Measurements from ENCODE around the gene ATG7.
"Not testable (repeated sequence)": the region's sequence is repeated elsewhere in the genome, so short reads cannot be mapped to it uniquely, and the experiment has no call there.

The ATG7 gene

DNA sequence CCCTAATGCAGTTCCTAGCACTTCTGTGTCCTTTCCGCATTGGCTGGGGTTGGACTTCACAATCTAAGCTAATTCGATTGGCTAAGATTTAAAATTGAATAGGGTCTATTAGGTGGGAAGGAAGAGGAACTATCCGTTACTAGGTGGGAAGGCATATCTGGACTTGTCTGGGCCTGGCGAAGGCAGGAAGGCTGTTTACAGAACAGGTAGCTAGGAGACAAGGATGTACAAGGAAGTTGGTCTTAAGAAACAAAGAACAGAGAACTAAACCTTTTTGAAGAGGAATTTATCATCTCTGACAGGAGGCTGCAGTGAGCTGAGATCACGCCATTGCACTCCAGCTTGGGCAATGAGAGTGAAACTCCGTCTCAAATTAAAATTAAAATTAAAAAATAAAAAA is 17.3 kb upstream of the ATG7 start:
- no peak for DNase-seq

DNA sequence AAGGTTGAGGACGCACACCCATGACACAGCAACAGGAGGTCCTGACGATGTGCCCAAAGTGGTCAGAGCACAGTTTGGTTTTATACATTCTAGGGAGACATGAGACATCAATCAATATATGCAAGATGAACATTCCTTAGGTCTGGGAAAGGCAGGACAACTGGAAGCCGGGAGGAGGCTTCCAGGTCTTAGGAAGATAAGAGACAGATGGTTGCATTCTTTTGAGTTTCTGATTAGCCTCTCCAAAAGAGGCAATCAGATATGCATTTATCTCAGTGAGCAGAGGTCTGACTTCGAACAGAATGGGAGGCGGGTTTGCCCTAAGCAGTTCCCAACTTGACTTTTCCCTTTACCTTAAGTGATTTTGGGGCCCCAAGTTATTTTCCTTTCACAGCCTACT is 16.7 kb upstream of the ATG7 start:
- DNase-seq = not testable (repeated sequence)

DNA sequence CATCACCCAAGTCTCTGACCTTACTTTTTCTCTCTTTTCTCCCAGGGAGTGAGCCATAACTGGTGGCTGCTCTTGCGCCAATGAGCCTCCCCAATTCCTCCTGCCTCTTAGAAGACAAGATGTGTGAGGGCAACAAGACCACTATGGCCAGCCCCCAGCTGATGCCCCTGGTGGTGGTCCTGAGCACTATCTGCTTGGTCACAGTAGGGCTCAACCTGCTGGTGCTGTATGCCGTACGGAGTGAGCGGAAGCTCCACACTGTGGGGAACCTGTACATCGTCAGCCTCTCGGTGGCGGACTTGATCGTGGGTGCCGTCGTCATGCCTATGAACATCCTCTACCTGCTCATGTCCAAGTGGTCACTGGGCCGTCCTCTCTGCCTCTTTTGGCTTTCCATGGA is 13.2 kb upstream of the ATG7 start:
- DNase-seq = no peak

DNA sequence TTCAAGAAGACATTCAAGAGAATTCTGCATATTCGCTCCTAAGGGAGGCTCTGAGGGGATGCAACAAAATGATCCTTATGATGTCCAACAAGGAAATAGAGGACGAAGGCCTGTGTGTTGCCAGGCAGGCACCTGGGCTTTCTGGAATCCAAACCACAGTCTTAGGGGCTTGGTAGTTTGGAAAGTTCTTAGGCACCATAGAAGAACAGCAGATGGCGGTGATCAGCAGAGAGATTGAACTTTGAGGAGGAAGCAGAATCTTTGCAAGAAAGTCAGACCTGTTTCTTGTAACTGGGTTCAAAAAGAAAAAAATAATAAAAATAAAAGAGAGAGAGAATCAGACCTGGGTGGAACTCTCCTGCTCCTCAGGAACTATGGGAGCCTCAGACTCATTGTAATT is 11.7 kb upstream of the ATG7 start:
- DNase-seq = no peak

DNA sequence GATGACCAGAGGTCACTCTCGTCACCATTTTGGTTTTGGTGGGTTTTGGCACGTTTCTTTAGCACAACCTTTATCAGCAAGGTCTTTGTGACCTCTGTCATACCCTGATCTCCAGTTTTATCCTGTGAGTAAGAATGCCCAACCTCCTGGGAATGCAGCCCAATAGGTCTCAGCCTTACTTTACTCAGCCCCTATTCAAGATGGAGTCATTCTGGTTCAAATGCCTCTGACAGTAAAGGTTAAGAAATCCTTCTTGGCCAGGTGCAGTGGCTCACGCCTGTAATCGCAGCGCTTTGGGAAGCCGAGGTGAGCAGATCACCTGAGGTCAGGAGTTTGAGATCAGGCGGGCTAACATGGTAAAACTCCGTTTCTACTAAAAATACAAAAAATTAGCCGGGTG is 3.2 kb upstream of the ATG7 start:
- DNase-seq = no peak

DNA sequence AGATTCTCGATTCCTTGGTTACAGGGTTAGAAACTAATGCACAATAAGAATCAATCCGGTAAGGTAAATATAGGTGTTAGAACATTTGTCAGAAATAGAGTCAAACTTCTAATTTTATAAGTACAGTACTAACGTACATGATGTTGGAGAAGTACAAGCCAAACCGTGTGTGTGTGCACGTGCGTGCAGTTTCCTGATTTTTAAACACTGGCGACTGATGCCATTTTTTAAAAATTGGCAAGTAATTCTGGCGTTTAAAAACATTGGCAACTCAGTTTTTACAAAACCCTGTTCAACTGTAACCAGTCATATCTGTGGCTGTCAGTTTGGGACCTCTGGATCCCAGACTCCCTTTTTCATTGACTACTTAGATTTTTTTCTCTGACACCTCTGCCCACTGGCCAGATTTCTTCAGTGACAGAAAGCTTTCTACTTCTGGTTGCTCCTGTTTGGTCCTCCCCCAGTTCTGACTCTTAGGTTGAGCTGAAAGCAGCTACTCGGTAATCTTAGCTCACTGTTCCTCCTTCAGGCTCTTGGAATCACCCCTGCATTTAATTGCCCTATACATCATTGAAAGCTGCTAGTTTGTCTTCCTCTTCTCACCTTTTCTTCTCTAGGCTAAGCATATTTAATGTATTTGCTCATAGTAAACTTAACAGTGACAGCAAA is 843 bp downstream of the ATG7 start:
- no peak for DNase-seq

DNA sequence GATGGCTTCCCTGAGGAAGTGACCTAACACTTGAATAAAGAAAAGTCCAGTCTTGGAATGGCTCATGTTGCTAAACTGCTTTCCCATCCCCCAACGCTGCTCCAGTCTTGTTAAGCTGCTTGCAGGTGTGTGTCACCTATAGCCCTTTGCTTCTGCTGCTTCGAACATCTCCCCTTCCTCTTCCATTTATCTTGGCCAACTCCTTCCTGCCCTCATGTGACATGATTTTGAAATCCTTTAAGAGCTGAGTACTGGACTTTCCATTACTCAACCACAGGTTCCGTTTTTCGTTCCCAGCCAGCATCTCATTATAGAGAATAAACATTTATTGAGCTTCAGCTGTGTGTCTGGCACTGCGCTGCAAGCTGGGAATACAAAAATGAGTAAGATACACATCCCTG is 1.7 kb downstream of the ATG7 start:
- DNase-seq = no peak

DNA sequence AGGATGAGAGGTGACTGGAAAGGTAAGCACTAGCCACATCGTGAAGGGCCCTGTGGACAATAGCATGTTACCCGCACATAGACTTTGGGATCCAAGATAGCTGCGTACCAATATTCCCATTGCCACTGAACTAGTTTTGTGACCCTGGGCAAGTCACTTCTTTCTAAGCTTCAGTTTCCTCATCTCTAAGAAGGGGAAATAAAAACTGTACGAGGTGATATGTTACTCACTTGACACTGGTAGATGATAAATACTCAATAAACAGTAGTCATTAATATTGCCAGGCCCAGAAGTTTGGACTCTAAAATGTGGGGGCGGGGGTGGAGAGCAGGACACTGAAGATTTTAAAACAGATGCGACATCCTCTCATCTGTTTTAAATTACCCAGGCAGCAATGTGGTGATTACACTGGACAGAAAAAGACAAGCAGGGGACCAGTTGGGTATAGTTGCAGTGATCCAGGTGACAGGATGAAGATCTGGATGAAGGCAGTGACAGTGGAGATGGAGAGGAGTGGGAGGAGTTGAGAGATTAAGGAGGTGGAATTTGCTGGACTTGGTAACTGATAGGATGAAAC is 2.5 kb downstream of the ATG7 start:
- DNase-seq = no peak

DNA sequence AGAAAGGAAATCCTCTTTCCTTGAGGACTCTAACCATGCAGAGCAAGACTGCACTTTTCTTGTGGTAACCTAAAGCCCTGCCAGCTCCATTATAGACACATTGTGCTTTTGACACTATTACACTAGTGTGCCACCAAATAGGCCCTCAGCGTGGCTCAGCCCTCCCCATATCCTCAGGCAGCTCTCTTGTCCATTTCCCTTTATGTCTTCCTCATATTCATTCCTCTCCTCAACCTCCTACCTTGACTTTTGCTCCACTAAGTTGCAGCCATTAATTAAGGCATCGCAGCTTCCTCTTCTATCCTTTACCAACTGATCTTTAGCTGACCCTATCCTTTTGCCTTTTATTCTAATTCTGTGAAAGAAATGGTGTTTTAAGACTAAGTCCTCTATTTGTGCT is 3.7 kb downstream of the ATG7 start:
- no peak for DNase-seq

DNA sequence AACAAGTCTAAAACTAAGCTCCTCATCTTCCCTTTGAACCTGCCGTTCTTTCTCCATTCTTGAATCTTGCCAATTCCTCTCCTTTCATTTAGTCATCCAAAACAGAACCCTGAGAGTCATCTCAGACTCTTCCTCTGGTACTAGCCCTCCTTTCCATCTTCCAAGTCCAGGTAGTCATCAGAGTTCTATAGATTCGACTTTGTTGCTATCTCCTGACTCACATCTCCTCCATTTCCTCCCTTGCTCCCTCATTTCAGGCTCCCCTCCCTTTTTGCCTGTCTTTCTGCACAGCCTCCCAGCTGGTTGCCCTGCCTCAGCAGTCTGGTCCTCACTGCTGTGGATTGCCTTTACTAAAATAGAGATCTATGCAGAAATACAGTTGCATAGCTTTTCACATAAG is 4.7 kb downstream of the ATG7 start:
- DNase-seq = no peak

DNA sequence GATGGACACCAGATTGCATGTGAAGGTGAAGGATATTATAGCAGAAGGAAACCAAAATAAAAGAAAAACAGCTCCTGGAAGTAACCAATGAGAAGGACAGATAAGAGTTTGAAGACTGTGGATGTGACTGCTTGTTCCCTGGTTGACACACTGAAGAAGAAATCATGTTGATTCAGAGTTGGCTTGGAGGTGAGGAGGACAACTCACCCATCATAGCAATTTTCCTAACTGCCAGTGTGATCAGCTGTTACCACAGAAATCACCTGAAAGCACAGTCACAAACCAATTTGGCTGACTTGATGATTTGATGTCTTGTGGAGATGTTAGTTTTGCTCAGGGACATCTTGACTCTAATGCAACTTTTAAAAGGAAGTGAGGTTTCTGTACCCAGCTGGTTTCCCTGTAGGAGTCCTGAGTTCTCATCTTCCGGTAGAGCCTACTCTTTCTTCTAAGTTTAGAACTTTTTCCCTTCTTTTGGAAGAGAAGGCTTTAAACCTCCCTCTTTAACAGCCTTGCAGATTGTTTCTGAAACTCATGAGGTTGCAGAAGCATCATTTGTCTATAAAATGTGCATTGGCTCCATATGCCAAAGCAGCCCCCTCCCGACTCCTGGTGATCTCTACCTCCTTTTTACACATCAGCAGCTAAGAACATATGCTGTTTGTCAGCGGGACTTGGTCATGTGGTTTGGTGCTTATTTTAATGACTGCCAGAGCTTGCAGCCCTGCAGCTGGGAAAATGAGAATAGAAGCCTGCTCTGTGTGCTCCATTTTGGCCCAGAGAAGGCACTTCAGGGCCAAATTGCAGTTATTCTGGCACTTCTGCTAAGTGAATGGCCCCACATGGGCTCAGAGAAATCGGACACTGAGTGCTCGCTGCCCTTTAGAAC is 10.3 kb downstream of the ATG7 start:
- DNase-seq = no peak

DNA sequence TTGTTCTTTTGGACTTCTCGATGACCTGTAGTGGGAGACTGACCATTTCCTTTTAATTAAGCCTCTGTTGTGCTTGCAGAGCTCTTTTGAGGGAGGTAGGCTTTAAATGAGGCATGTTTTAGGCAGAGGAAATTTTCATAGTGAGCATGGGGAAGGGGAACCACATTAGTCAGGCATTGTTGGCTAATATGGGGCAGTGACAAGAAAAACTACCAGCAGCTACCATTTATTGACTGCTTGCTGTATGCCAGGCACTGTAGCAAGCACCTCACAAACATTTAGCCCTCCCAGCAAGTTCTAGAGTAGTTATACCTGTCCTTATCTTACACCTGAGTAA is 10.9 kb downstream of the ATG7 start:
- no peak for DNase-seq

DNA sequence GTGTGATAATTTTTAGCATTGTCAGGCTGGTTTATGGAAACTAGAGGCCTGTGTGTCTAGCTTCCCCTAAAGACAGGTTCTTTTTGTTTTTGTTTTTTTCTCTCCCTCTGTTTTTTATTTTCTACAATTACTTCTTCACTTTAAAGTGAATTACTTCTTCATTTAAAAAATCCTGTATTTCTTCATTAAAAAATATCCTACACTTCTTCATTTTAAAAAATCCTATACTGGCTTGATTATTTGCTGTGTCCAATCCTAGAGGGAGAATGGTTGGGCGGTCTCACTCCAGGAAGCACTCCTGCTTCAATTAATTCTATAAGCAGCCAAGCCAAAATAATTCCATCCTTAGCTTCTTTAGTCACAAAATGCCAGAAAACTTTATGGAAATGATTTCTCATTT is 11.8 kb downstream of the ATG7 start:
- DNase-seq = no peak

DNA sequence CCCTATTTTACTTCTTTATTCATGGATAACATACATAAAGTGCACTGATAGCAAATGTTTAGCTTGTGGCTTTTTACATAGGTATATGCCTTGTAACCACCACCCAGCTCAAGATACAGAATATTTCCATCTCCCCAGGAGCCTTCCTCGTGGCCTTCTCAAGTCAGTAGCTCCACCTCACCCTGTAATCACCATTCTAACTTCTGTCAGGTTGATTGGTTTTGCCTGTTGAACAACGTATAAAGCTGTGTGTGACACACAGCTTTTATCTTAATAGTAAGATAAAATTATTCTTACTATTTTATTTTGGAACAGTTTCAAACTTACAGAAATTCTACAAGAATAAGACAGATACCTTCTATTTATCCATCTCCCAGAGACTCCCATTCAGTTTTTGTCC is 13.3 kb downstream of the ATG7 start:
- no peak for DNase-seq

DNA sequence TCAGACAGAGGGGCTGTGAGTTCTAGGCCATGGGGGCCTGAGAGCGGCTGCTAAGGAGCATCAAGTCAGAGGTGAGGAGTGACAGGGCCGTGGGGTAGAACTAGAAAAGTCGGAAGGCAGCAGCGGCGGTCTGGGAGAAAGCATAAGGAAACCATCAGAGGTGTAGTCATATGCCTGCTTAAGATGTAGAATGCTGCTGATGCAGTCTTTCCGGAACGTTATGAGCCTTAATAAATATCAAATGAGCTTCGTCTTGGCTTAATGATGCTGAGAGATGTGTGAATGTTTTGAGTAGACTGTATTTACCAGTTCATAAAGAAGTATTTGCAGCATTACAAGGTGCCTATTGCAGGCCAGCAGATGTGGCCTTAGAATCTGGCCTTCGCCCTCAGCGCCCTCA is 15.2 kb downstream of the ATG7 start:
- DNase-seq = no peak

DNA sequence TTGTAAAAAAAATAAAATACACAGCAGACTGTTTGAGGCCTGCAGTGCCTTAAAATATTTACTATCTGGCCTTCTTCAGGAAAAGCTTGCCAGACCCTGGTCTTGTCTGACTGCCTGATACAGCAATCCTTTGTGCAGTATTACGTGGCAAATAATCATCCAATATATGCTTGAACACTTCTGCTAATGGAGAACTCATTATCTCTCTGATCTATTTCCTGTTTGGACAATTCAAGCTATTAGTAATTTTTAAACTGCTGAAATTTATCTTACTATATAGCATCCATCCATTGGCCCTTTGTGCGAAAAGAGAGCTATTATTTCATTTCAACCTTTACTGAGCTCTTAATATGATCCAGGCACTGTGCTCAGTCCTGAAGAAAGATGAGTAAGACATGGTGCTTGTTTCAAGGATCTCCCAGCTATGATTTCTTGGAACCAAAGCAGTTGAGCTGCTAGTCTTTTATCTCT is 15.9 kb downstream of the ATG7 start:
- DNase-seq = no peak

DNA sequence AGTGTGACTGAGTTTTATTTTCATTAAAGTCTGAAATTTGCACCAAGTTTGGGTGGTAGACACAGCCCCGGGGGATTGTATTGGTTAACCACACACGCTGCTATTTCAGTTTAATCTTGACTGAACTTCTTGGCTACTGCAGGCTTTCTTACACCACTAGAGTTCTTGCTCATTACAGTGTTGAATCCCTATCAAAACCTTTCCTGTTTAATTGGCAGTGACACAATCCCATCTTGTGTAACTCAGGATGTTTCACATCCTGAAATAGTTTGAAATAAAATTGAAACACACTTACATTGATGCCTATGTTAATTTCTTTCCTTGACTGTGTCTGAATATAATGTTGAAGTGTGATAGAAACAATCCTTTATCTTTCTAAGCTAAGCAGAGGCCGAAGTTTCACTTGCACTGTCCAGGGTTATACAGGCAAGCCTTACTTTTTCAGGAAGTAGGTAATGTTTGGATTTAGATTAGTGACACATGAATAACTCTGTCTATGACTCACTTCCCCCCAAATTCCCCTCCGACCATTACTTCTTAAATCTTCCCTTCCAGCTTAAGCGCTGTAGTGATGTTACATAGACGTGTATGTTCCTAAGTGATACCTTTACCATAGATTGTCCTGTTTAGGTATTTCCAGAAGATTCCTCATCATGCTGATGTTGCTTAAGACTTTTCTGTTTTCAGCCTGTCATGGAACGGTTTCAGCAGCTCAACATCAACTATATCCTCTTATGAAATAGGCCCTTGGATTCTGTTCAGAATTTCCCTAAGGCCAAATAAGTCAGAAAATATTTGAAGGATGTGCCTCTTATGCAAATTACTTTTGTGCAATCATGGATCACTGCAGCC is 16.8 kb downstream of the ATG7 start:
- no peak for DNase-seq

DNA sequence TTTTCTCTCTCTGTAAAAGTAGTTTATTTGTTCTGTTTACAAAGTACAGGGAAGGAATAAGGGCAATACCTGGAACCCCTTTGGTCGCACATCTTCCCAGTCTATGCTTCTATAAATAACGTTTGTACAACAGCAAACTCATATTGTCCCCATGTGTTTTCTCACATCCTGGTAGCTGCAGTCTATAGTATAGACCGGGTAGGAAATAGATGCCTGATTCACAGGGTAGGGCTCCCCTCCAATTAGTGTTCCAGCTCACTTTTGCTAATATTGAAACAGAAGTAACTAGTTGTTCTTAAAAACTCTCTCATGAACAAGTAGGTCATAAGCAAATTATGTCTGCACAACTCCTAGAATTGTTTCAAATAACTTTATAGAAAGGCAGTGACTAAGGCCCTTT is 17.7 kb downstream of the ATG7 start:
- no peak for DNase-seq

DNA sequence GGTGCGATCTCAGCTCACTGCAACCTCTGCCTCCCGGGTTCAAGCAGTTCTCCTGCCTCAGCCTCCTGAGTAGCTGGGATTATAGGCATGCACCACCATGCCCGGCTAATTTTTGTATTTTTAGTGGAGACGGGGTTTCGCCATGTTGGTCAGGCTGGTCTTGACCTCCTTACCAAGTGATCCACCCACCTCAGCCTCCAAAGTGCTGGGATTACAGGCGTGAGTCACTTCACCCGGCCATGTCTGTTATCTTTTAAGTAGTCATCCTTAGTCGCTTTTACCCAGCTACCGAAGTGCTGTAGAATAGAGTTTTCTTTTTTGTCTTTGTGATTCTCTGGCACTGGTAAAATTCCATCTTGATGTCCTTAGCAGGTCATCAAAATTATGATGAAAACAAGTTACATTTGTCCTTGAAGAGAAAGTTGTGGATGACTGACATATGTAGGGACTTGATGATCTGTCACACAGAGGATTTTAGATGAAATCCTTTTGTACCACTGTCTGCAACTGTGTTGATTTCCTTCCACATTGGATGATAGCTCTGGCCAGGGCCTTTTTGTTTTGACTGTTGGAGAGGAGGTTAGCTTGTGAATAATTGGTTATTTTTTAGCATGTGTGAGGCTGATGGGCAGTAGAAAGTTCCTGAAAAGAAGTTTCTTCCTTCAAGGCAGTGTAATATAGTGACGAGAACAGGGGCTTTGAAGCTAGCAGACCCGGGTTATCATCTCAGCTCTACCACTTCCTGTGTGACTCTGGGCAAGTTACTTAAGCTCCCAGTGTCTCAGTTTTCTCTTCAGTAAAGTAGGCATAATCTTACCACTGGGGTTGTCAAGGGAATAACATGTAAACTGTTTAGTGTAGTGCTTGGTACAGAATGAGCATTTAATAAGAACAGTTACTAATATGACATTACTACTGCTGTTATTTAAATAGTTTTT is 18.8 kb downstream of the ATG7 start:
- DNase-seq = no peak

DNA sequence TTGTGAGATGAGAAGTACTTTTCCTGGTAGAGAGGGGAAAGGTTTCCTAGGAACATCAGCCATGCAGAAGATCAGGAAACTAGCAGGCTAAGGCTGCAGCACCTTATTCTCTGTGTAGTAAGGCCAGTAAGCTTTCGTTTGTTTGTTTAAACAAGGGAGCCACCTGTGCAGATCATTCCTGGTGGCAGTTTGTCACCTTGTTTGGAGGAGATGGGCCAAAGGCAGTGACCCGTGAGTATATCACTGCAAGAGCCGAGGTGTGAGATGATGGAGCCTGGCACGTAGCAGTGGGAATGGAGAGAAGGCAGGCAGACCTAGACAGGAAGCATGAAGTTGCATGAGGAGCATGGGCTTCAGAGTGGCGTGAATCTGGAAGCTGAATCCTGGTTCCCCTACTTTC is 19.6 kb downstream of the ATG7 start:
- DNase-seq = no peak

DNA sequence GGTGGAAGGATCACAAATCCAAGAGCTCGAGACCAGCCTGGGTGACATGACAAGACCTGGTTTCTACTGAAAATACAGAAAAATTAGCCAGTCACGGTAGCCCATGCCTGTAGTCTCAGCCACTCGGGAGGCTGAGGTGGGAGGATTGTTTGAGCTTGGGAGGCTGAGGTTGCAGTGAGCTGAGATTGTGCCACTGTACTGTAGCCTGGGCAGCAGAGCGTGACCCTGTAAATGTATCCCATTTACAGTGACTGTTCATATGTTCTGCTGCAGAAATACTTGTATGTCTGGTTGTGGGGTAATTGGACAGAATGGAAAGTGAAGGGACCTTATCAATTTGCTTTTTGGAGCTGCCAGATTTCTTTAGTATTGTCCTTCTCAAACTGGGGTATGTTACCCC is 24.9 kb downstream of the ATG7 start:
- DNase-seq = no peak

DNA sequence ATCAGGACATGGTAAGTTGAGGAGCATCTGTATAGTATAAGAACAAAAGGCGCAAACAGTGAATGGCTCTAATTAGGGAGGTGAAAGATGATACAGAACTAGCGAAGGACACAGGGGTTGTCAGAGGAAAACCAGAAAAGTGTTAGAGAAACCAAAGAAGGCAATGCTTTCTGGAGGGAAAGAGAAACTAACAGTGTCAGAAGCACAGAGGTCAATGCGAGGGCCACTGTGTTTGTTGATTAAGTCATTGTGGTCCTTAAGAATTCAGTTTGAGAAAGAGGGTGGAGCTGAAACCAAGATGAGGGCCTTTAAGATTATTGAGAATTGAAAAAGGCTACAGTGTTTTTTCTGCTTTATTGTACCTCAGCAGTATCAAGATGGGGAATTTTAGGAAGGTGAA is 28.8 kb downstream of the ATG7 start:
- DNase-seq = no peak

Data from activated effector memory CD4-positive, alpha-beta T cell treated with anti-CD3 and anti-CD28 coated beads, Interleukin-2, amount 50 U/mL, for 16 hours (primary cell).